Effector memory CD4-positive, alpha-beta T cell (primary cell): ENCODE results near the gene CKMT2.

Source experiments
- DNase-seq, 3 donors: peaks; one replicate each; pipeline ENCODE4 v3.0.0-alpha.2; 2020
- H3K27ac ChIP-seq: 2 replicates; pipeline ENCODE4 v1.7.0; 2013; ENCODE audit warnings: mild to moderate bottlenecking, low read length, moderate library complexity; ENCODE audit not compliant: insufficient read depth, poor library complexity, severe bottlenecking
- H3K27me3 ChIP-seq: replicated peaks from 2 replicates; pipeline ENCODE4 v1.7.0; 2013; ENCODE audit warnings: mild to moderate bottlenecking, low read length; ENCODE audit not compliant: insufficient read depth, control insufficient read depth, poor library complexity, severe bottlenecking
- H3K36me3 ChIP-seq: 2 replicates; pipeline ENCODE4 v1.7.0; 2013; ENCODE audit warnings: mild to moderate bottlenecking, low read length, moderate library complexity; ENCODE audit not compliant: control insufficient read depth, insufficient read depth
- H3K4me1 ChIP-seq: 2 replicates; pipeline ENCODE4 v1.7.0; 2013; ENCODE audit warnings: low read length, mild to moderate bottlenecking; ENCODE audit not compliant: control insufficient read depth, insufficient read depth, poor library complexity, severe bottlenecking
- H3K4me3 ChIP-seq: 2 replicates; pipeline ENCODE4 v1.7.0; 2013; ENCODE audit warnings: low read length, low read depth, mild to moderate bottlenecking; ENCODE audit not compliant: insufficient read depth, poor library complexity, severe bottlenecking
- H3K9me3 ChIP-seq: 2 replicates; pipeline ENCODE4 v1.7.0; 2013; ENCODE audit warnings: mild to moderate bottlenecking, low read length, moderate library complexity; ENCODE audit not compliant: control insufficient read depth

Gene CKMT2

GRCh38 chr5:81213070-81213469 lies 20.1 kb upstream of the CKMT2 start:
- Histone ChIP-seq H3K27me3 (no peaks in the 10 kb centered on the region), H3K4me1 (no peaks in the 10 kb centered on the region), H3K9me3 (no peaks in the 10 kb centered on the region), H3K27ac (no peak overlapping the region), H3K36me3 (peaks cover 54% of the 10 kb centered on the region), H3K4me3 (no peak overlapping the region)
- no peak for DNase-seq

- no peak for DNase-seq
- Histone ChIP-seq H3K27ac (no peak overlapping the region), H3K9me3 (no peaks in the 10 kb centered on the region), H3K4me3 (no peak overlapping the region), H3K36me3 (peaks cover 45% of the 10 kb centered on the region), H3K4me1 (no peaks in the 10 kb centered on the region), H3K27me3 (no peaks in the 10 kb centered on the region)
Observed at GRCh38 chr5:81214848-81215247, 18.3 kb upstream of the CKMT2 start.

- H3K4me1 ChIP-seq: no peaks in the 10 kb centered on the region
- H3K4me3 ChIP-seq: no peak overlapping the region
- DNase-seq: no peak
- H3K27ac ChIP-seq: no peak overlapping the region
- no peaks in the 10 kb centered on the region for H3K9me3 ChIP-seq
- H3K36me3 ChIP-seq: peaks cover 38% of the 10 kb centered on the region
- H3K27me3 ChIP-seq: no peaks in the 10 kb centered on the region
Observed at GRCh38 chr5:81216152-81216551, 17.0 kb upstream of the CKMT2 start.

- no peaks in the 10 kb centered on the region for H3K4me1 ChIP-seq
- no peaks in the 10 kb centered on the region for H3K9me3 ChIP-seq
- H3K27me3 ChIP-seq: no peaks in the 10 kb centered on the region
- H3K27ac ChIP-seq: no peak overlapping the region
- no peak overlapping the region for H3K4me3 ChIP-seq
- peaks cover 18% of the 10 kb centered on the region for H3K36me3 ChIP-seq
- DNase-seq: no peak
Observed at GRCh38 chr5:81219389-81219788, 13.7 kb upstream of the CKMT2 start.

GRCh38 chr5:81222285-81222684 lies 10.8 kb upstream of the CKMT2 start:
- Histone ChIP-seq H3K9me3 (no peaks in the 10 kb centered on the region), H3K27ac (no peak overlapping the region), H3K4me1 (no peaks in the 10 kb centered on the region), H3K27me3 (no peaks in the 10 kb centered on the region), H3K36me3 (peaks cover 3% of the 10 kb centered on the region), H3K4me3 (no peak overlapping the region)
- DNase-seq: no peak

DNA sequence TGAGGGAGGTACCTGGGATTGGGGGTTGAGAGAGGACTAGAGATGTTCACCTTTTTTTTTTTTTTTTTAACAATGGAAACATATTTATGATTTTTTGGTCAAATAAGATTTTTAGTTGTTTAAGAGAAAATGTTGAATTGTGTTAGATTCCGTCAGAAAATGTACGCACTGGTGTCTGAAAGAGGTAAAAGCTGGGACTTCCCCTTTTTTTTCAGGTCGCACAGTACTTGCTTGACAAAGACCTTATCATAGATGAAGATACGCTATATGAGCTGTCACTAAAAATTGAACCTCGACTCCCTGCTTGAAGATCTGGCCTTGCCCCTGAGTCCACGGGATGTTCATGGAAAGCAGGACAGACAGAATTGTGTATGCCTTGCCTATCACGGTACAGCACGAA lies 7.7 kb upstream of the CKMT2 start:
- no peaks in the 10 kb centered on the region for H3K27me3 ChIP-seq
- no peaks in the 10 kb centered on the region for H3K9me3 ChIP-seq
- no peak overlapping the region for H3K4me3 ChIP-seq
- H3K27ac ChIP-seq: no peak overlapping the region
- no peaks in the 10 kb centered on the region for H3K4me1 ChIP-seq
- no peaks in the 10 kb centered on the region for H3K36me3 ChIP-seq
- no peak for DNase-seq

DNA sequence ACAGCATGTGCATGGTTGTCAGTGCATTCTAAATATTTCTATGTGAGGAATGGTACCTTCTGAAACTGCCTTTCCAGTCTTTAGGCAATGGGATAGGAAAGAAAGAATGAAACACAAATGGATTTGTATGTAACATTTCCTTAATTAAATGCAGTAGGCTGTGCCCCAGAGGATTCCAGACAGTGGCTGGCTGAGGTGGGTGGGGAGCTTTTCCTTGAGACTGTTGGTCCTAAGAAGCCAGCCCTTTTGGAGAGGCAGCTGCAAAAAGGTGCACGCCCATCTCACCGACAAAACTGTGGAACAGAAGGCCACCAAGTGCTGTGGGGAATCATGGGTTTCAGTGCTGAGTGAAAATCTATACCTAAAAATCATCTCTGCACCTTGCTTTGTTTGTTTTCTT lies 6.8 kb upstream of the CKMT2 start:
- H3K27me3 ChIP-seq: no peaks in the 10 kb centered on the region
- no peaks in the 10 kb centered on the region for H3K36me3 ChIP-seq
- no peaks in the 10 kb centered on the region for H3K9me3 ChIP-seq
- no peaks in the 10 kb centered on the region for H3K4me1 ChIP-seq
- DNase-seq: no peak
- H3K27ac ChIP-seq: no peak overlapping the region
- no peak overlapping the region for H3K4me3 ChIP-seq

DNA sequence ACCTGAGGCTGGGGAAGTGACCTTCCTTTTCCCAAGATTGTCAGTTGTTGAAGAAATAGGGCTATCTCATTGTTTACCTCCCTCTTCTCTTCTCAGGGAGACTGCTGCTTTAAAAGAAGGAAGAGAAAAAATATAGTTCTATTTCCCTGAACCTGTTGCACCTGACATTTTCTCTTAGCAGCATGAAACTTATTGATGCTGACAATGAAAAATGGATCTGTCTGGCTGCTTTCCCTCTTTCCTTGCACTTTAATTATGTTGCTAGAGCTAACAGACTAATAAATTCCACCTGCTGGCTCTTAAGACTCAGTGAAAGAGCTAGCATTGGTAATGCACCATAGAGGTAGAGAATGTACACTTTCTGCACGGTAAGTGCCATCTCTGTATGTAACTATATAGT lies 6.2 kb upstream of the CKMT2 start:
- Histone ChIP-seq H3K36me3 (no peaks in the 10 kb centered on the region), H3K4me3 (no peak overlapping the region), H3K27me3 (no peaks in the 10 kb centered on the region), H3K9me3 (no peaks in the 10 kb centered on the region), H3K27ac (no peak overlapping the region), H3K4me1 (no peaks in the 10 kb centered on the region)
- DNase-seq: no peak

DNA sequence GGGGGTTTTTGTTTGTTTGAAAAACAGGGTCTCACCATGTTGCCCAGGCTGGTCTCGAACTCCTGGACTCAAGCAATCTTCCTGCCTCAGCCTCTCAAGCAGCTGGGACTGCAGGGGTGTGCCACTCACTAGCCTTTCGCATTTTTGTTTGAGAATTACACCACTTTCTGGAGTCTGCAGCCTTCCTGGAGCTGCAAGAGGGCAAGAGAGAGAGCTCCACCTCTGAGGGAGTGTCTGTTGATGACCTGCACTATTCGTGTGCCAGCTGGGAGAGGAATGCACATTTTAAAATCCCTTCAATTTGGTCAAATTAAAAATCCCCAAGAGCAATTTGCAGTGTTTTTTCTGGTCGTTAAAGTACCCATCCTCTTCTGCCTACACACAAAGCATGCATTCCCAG lies 5.0 kb upstream of the CKMT2 start:
- Histone ChIP-seq H3K4me3 (no peak overlapping the region), H3K36me3 (no peaks in the 10 kb centered on the region), H3K9me3 (no peaks in the 10 kb centered on the region), H3K27me3 (no peaks in the 10 kb centered on the region), H3K27ac (no peak overlapping the region), H3K4me1 (no peaks in the 10 kb centered on the region)
- DNase-seq: no peak

GRCh38 chr5:81230416-81230815 lies 2.7 kb upstream of the CKMT2 start:
- Histone ChIP-seq H3K4me1 (peaks cover 12% of the 10 kb centered on the region), H3K4me3 (no peak overlapping the region), H3K27ac (no peak overlapping the region), H3K9me3 (no peaks in the 10 kb centered on the region), H3K36me3 (no peaks in the 10 kb centered on the region), H3K27me3 (no peaks in the 10 kb centered on the region)
- DNase-seq: no peak
